RWPE1 (cell line): ENCODE results near the gene LVRN.

Experiments
- CTCF ChIA-PET: fragments of 350-600 bp; sonication (Branson Sonifier 250); formaldehyde crosslinking; extraction: SDS; loops from one replicate; lab custom pipeline; 2021; lab: Yijun Ruan, JAX
- POLR2A ChIA-PET: fragments of 400-600 bp; formaldehyde crosslinking; extraction: SDS; loops from one replicate; lab custom pipeline; 2020; ENCODE audit warnings: antibody characterized with exemption; ENCODE audit not compliant: low non-redundant PET; lab: Yijun Ruan, JAX
- DNase-seq: peaks from one replicate; pipeline ENCODE4 v3.0.0; 2012; ENCODE audit warnings: low spot score
- H3K27ac ChIP-seq: fragments of 450-650 bp; 2 replicates; pipeline ENCODE4 v1.5.1; 2017
- TF ChIP-seq, protein P1 (sequence below): fragments of 450-650 bp; conservative IDR thresholded peaks from 2 replicates; pipeline ENCODE4 v1.5.1; 2017; ENCODE audit warnings: low read depth, mild to moderate bottlenecking

The LVRN gene

DNA sequence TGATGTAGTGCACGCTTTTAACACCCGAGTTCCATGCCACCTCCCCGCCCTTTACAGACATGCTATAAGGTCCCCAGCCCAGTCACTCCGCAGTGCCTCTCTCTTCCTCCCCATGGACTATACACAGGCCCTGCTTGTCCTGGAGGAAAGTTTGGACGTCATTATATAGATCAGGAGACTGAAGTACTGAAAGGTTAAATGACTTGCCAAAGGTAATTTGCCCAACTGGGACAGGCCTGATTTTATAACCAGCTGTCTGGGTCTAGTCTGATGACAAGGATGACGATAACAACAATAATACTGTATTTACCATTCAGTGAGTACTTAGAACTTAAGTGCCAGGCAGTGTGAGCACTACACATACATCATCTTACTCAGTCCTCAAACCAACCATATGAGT is 33.1 kb downstream of the LVRN start:
- DNase-seq: no peak
- TF ChIP-seq, protein P1, sequence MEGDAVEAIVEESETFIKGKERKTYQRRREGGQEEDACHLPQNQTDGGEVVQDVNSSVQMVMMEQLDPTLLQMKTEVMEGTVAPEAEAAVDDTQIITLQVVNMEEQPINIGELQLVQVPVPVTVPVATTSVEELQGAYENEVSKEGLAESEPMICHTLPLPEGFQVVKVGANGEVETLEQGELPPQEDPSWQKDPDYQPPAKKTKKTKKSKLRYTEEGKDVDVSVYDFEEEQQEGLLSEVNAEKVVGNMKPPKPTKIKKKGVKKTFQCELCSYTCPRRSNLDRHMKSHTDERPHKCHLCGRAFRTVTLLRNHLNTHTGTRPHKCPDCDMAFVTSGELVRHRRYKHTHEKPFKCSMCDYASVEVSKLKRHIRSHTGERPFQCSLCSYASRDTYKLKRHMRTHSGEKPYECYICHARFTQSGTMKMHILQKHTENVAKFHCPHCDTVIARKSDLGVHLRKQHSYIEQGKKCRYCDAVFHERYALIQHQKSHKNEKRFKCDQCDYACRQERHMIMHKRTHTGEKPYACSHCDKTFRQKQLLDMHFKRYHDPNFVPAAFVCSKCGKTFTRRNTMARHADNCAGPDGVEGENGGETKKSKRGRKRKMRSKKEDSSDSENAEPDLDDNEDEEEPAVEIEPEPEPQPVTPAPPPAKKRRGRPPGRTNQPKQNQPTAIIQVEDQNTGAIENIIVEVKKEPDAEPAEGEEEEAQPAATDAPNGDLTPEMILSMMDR: no peak
- ChIA-PET CTCF (interaction anchor here (0.6 kb wide), 1 partner anchor 1664 kb away, joined by 3 read pairs; no protein-coding TSS in a partner anchor), POLR2A (no interaction called here)
- no peak overlapping the region for H3K27ac ChIP-seq

DNA sequence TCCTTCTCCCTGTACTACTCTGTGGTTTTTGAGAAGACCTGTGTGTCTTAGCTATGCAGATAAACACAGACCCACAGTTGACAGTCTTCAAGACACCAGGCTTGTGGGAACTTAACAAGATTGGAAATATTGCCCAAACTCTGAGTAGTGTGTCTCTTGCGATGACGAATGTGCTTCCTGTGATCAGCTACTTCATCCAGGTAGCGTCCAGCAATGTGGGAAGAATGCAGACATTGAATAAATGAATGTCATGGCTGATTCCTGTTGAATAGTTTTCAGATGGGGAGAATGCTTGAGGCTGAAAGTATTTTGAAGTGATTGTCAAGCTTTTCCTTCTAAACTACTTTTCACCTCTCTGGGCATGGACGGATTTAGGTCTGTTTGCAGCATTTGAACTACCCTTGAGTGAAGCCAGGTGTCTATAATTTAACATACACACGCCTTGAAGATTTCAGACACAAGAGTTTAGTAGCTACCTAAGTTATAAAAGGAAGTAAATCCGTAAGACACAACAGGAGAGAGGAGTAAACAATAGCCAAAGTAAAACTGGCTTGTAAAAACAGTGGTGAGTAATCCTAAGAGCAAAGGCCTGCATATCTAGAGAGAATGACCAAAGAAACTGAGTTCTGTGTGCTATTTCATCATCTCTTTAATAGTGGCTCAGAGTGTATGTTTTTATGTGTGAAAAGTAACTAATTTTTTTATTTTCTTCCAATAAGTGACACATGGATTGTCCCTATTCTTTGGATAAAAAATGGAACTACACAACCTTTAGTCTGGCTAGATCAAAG is 40.0 kb downstream of the LVRN start:
- ChIA-PET CTCF (no interaction called here), POLR2A (no interaction called here)
- no peak overlapping the region for H3K27ac ChIP-seq
- TF ChIP-seq, protein P1: no peak
- DNase-seq: no peak

DNA sequence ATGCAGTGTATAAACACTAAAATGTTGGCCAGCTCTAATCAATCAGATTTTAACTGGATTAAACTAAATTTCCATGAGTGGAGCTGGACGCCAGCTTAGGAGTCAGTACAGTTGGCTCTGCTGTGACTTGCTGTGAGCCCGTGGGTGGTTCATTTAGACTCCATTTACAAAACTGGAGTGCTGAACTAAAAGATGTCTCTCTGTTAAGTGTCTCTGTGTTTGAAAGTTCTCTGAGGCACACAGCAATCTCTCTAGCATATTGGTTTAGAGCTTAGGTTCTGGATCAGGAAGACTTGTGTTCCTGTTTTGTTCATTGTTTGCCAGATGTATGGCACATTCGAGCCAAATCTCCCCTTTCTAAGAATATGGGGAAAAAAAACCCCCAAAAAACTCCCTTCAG is 42.0 kb downstream of the LVRN start:
- TF ChIP-seq, protein P1: no peak
- ChIA-PET CTCF (interaction anchor here (0.7 kb wide), 1 partner anchor 36 kb away, joined by 3 read pairs; no protein-coding TSS in a partner anchor), POLR2A (no interaction called here)
- no peak for DNase-seq
- H3K27ac ChIP-seq: no peak overlapping the region

DNA sequence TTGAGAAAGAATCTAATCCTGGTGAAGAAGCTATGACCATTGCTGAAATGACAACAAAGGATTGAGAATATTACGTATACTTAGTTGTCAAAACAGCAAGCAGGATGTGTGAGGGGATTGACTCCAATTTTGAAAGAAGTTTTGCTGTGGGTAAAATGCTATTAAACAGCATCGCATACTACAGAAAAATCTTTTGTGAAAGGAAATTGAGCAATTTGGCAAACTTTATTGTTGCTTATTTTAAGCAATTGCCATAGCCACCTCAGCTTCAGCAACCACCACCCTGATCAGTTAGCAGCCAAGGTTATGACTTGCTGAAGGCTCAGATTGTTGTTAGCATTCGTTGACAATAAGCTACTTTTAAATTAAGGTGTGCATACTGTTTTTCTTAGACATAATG is 47.5 kb downstream of the LVRN start:
- CTCF ChIA-PET: no interaction called here
- POLR2A ChIA-PET: no interaction called here
- DNase-seq: no peak

DNA sequence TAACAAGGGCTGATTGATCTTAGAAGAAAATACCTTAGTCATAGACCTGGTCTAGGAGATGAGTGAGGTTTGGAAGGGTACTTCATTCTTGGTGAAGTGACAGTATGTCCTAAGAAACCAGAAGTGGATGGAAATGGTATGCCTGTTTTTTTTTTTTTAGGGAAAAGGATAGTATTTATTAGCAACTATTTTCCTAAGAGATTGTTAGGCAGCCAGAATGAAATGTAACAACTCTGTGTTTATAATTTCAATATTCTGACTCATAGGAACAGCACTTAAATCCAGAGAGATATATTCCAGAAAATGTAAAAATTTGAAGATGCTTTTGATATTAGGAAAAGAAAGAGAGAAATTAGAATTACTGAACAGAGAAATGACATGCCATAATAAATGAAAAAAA is 48.8 kb downstream of the LVRN start:
- ChIA-PET POLR2A (no interaction called here), CTCF (no interaction called here)
- DNase-seq: no peak
- TF ChIP-seq, protein P1: no peak
- H3K27ac ChIP-seq: no peak overlapping the region

More for the DNA sequence above, 47.5 kb downstream of the LVRN start:
- TF ChIP-seq, protein P1: no peak
- no peak overlapping the region for H3K27ac ChIP-seq

DNA sequence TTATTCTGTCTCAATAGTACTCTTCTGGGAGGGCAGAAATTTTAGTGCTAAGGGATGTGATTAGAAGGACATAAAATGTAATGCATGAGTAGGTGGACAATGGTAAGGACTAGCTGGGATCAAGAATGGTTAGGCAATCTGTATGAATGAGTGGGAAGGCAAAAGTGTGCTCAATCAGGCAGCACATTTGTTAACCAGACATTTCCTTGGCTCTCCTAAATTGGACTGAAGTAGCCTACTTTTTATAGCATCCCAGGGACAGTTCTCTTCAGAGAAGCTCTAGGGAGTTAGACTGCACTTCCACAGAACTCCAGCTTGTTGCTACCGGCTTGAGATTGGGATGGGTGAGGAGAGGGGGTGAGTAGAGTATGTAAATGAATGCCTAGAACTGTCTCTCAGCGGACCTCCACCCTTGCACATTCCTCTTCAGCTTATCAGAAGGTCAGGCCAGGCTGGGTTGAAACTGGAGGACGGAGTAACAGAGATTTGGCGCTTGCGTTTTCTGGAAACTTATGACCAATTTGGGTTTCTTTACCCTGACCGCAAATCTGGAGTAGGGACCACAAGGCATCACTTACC is 51.0 kb downstream of the LVRN start:
- TF ChIP-seq, protein P1: no peak
- H3K27ac ChIP-seq: no peak overlapping the region
- ChIA-PET CTCF (no interaction called here), POLR2A (no interaction called here)
- no peak for DNase-seq
